Esophagus (tissue), 2 donors: Measurements from ENCODE around the gene GINS2. TPM values are rescaled to one million over a fixed set of nuclear protein-coding genes. Genes with fewer than 3 reads are reported as not detected.

ENCODE experiments used
- H3K27ac ChIP-seq, 2 donors: one replicate each; pipeline ENCODE4 v1.5.1; 2013; ENCODE audit warnings: low read depth in 2 of 2, mild to moderate bottlenecking in 2 of 2, inconsistent platforms in 1 of 2, low read length in 1 of 2, moderate library complexity in 1 of 2
- H3K27me3 ChIP-seq, 2 donors: one replicate each; pipeline ENCODE4 v1.6.1; 2013; ENCODE audit warnings: low read length in 2 of 2, control low read depth in 1 of 2, mild to moderate bottlenecking in 1 of 2; ENCODE audit not compliant: insufficient read depth in 2 of 2, control insufficient read depth in 1 of 2
- H3K36me3 ChIP-seq, 2 donors: one replicate each; pipeline ENCODE4 v1.6.1; 2013; ENCODE audit warnings: low read length in 1 of 2; ENCODE audit not compliant: control insufficient read depth in 2 of 2, insufficient read depth in 2 of 2
- H3K4me1 ChIP-seq, 2 donors: one replicate each; pipeline ENCODE4 v1.6.1; 2013; ENCODE audit warnings: low read length in 1 of 2; ENCODE audit not compliant: control insufficient read depth in 2 of 2, insufficient read depth in 2 of 2
- H3K4me3 ChIP-seq, 2 donors: one replicate each; pipeline ENCODE4 v1.5.1; 2013; ENCODE audit warnings: low read length in 2 of 2, mild to moderate bottlenecking in 2 of 2, low read depth in 1 of 2, moderate library complexity in 1 of 2
- H3K9me3 ChIP-seq, 2 donors: one replicate each; pipeline ENCODE4 v1.6.1; 2013; ENCODE audit warnings: mild to moderate bottlenecking in 2 of 2, low read depth in 1 of 2, low read length in 1 of 2, moderate library complexity in 1 of 2; ENCODE audit not compliant: control insufficient read depth in 2 of 2, insufficient read depth in 1 of 2
- WGBS, 2 donors: extraction: QIAGEN DNeasy Blood & Tissue Kit; methylation state at CpG; one replicate each; pipeline ENCODE4 v1.1.7; 2013; 5-methylcytosine and 5-hydroxymethylcytosine counted together
- polyA plus RNA-seq, 2 donors: library from polyadenylated mRNA; stranded (reverse); fragments of 200-250 nt; gene quantifications; one replicate each; pipeline ENCODE4 v1.2.3, GENCODE V29; 2013
- donor health status: healthy with polysubstance abuse.
- donor health status: Bipolar disorder and iron deficiency.

The GINS2 gene
- polyA plus RNA-seq, 2 donors = 3.2 to 6.6 TPM

DNA sequence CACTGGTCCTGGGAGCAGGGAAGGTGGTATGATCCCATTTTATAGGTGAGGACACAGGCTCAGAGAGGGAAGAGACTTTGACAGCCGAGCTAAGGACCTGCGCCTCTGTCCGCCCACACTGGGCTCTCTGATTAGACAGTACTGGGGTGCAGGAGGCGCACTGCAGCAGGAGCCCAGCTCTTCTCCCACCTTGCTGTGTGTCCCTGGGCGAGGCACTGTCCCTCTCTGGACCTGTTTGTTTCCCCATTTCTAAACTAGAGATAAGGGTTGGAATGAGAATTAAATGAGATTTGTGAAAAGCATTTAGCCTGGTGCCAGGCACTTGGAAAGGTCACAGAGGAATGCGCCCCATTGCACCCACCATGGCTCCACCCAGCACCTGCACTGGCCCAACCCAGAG, 19.6 kb upstream of the GINS2 start:
- Histone ChIP-seq H3K4me1 (no peaks in the 10 kb centered on the region), H3K27ac (no peak overlapping the region), H3K27me3 (no peaks in the 10 kb centered on the region), H3K9me3 (peaks cover 0 to 7% of the 10 kb centered on the region in 2 donors), H3K36me3 (no peaks in the 10 kb centered on the region), H3K4me3 (no peak overlapping the region)
- 90 to 91% methylated on average over 6 of the region's 6 CpGs for WGBS, 2 donors

DNA sequence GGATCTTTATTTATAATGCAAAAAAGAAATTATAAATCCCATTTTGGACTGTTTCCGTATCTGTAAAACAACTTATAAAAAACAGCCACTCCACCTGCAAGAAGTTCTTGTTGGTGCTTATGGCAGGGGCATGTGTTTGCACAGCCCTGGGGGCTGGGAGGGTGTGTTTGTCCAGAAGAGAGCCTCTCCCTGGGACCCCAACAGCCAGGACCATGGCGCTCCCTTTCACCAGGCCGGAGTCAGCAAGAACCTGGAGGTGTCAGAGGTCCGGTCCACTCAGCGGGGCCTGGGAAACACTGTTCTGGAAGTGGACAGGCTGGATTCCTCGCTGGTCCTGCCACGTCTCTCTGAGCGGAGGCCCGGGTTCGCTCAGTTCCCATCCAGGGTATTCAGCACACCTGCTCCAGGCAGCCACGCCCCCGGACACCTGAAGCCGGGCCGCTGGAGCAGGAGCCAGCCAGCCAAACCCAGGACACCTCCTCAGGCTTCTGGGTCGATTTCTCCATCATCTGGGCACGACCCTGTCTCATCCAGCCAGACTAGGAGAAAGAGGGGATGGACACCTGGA, 18.9 kb upstream of the GINS2 start:
- H3K4me1 ChIP-seq = no peaks in the 10 kb centered on the region
- peaks cover 0 to 7% of the 10 kb centered on the region in 2 donors for H3K9me3 ChIP-seq
- no peaks in the 10 kb centered on the region for H3K27me3 ChIP-seq
- no peak overlapping the region for H3K27ac ChIP-seq
- no peaks in the 10 kb centered on the region for H3K36me3 ChIP-seq
- 50 to 60% methylated on average over 15 to 16 of the region's 16 CpGs for WGBS, 2 donors
- H3K4me3 ChIP-seq = no peak overlapping the region

DNA sequence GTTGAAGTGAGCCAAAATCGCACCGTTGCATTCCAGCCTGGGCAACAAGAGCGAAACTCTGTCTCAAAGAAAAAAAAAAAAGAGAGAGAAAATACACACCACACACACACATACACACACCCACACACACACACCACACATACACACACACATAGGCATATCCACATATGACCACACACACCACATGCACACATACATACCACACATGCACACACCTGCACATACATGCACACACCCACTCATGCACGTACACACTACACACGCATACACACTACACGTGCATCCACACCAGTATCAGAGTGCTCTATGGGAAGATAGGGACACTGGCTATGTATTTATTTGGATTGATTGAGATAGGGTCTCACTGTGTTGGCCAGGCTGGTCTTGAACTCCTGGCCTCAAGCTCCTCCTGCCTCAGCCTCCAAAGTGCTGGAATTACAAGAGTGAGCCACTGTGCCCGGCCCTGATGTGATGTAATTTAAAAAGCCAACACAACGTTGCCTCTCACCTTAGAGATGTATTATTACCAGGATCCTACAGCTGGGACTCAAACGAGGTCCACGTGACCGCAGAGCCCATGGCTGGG, 17.8 kb upstream of the GINS2 start:
- 91 to 94% methylated on average over 11 of the region's 11 CpGs for WGBS, 2 donors
- Histone ChIP-seq H3K9me3 (peaks cover 0 to 3% of the 10 kb centered on the region in 2 donors), H3K36me3 (no peaks in the 10 kb centered on the region), H3K4me1 (no peaks in the 10 kb centered on the region), H3K4me3 (no peak overlapping the region), H3K27ac (no peak overlapping the region), H3K27me3 (no peaks in the 10 kb centered on the region)

DNA sequence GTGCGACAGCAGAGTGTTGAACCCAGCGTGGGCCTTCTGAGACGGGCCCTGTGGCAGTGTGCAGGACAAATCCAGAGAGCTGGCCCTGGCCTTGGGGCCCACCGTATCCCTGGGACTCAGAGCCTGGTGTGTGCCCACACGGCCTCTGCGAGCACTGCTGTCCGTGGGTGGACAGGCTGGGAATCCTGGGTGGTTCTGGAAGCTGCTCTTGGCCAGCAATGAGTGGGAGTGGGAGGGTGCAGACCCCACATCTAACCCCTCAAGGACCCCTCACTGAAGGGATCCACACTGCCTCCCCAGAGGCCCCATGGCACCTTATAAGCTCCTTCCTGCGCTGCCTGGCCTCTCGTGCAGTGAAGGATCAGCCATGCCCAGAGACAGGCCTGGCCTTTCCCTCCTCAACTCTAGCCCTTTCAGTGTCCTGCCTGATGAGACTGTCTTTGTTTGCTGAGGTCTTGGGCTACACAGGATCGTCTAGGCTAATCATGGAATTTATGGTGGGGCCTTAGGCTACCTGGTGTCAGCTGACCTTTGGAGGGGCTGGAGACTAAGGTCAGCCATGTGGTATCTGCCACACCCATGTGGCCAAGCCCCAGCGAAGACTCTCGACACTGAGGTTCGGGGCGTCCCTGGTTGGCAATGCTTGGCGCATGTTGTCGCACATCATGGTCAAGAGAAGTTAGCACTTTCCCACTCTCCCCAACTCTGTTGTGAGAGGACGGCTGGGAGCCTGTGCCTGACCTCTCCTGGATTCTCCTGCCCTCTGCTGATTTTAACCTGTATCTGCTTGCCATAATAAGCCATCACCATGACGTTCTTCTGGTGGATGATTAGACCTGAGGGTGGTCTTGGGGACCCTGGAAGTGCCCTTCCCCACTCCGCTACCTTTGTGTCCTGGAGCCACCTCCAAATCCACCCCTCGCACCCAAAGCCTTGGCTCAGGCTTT, 16.4 kb upstream of the GINS2 start:
- Histone ChIP-seq H3K9me3 (peaks cover 0 to 4% of the 10 kb centered on the region in 2 donors), H3K4me1 (no peaks in the 10 kb centered on the region), H3K4me3 (no peak overlapping the region), H3K27me3 (no peaks in the 10 kb centered on the region), H3K36me3 (no peaks in the 10 kb centered on the region), H3K27ac (no peak overlapping the region)
- 89 to 92% methylated on average over 20 of the region's 20 CpGs for WGBS, 2 donors

DNA sequence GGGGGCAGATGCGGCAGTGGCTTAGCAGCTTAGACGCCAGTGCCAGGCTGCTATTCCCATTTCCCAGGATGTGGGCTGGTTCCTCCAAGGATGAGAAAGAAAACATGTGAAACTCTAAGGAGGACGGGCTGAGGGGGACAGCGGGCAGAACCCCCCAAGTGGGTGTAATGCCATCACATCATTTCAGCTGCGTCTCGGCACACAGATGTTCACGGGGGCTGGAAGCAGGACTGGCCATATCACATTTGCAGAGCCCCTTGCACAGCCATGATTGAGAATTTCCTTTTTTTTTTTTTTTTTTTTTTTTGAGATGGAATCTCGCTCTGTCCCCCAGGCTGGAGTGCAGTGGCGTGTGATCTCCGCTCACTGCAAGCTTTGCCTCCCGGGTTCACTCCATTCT, 15.3 kb upstream of the GINS2 start:
- H3K27me3 ChIP-seq = no peaks in the 10 kb centered on the region
- no peaks in the 10 kb centered on the region for H3K36me3 ChIP-seq
- no peak overlapping the region for H3K27ac ChIP-seq
- WGBS, 2 donors = 93 to 94% methylated on average over 11 of the region's 11 CpGs
- H3K4me3 ChIP-seq = no peak overlapping the region
- no peaks in the 10 kb centered on the region for H3K4me1 ChIP-seq
- H3K9me3 ChIP-seq = peaks cover 0 to 4% of the 10 kb centered on the region in 2 donors

DNA sequence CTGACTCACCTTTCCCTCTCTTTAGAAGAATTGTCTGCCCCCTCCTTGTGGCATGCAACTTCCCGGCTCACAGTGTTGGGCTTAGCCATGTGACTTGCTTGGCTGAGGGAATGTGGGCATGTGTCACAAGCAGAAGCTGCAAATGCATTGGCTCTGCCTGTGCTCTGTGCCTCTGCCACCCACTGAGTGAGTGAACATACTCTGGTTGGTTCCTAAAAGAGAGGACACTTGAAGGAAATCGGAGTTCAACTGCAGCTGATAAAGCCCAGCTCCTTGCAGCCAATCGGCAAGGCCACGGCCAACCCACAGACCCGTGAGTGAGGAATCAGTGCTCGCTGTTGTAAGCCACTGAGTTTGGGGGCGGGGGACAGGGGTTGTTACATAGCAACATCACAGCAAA, 10.9 kb upstream of the GINS2 start:
- H3K27ac ChIP-seq = no peak overlapping the region
- 57 to 61% methylated on average over 7 of the region's 7 CpGs for WGBS, 2 donors
- H3K27me3 ChIP-seq = no peaks in the 10 kb centered on the region
- H3K36me3 ChIP-seq = no peaks in the 10 kb centered on the region
- peaks cover 0 to 2% of the 10 kb centered on the region in 2 donors for H3K9me3 ChIP-seq
- H3K4me3 ChIP-seq = no peak overlapping the region
- peaks cover 0 to 5% of the 10 kb centered on the region in 2 donors for H3K4me1 ChIP-seq

DNA sequence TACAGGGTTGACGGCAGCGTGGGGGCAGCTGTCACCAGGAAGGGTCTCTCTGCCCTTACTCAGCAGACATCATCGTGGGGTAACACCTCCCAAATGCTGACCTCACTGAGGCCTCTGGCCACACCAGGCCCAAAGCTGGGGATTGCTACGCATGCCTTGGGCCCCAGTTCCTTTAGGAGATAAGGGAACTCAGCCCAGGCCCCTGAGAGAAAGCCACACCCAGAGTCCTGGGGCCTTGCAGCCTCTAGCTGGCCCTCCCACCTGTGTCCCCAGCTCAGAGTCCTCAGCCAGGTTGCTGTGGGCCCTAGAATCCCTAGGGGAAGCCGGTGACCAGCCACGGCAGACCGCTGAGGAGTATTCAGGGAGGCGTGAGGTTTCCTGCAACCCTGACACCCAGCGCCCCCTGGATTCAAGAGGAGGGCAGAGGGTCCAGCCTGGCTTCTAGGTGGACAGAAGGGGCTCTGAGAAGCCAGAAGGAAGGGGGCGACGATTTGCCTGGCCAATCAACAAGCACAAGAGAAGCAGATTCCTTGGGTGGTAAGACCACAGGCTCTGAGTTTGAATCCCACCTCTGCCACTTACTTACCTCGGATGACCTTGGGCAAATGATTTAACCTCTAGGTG, 10.3 kb upstream of the GINS2 start:
- H3K27ac ChIP-seq = no peak overlapping the region
- 79 to 82% methylated on average over 12 of the region's 12 CpGs for WGBS, 2 donors
- no peaks in the 10 kb centered on the region for H3K36me3 ChIP-seq
- H3K9me3 ChIP-seq = peaks cover 0 to 2% of the 10 kb centered on the region in 2 donors
- peaks cover 0 to 5% of the 10 kb centered on the region in 2 donors for H3K4me1 ChIP-seq
- H3K4me3 ChIP-seq = no peak overlapping the region
- H3K27me3 ChIP-seq = no peaks in the 10 kb centered on the region

DNA sequence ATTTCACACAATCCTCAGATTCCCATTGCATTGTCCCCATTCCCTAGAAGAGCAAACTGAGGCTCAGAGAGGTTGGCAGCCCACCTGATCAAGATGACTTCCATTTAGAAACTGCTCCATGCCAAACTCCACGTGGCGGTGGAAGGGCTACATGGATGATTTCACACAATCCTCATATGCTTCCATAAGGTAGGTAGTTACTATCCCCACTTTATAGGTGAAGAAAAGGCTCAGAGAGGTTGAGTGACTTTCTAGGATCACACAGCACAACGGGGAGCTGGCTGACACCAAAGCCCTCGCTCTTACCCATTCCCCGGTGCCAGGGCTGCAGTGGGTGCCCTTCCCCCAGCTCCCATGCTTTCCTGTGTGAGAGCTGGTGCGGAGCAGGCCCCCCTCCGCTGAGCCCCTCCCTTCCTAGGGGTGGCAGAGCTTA, 9.7 kb upstream of the GINS2 start:
- H3K36me3 ChIP-seq = no peaks in the 10 kb centered on the region
- 87 to 89% methylated on average over 7 of the region's 7 CpGs for WGBS, 2 donors

DNA sequence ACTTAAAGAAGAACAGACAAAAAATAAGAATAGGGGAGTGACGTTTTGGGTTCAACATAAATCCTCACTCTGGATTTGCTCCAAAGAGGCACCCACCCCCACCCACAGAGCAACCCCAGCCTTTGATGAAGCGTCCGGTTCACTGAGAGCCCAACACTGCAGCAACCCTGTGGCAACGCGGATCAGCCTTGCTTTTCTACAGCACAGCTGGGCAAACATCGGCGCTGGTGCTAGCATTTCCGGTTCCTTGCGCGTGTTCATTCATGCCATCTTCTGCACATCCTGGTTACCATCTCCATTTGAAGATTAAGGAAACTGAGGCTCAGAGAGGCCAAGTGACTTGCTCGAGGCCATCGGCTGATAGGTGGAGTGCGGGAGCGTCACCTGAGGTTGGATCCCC, 8.7 kb upstream of the GINS2 start:
- 45 to 49% methylated on average over 14 of the region's 14 CpGs for WGBS, 2 donors
- no peak overlapping the region for H3K4me3 ChIP-seq
- no peaks in the 10 kb centered on the region for H3K36me3 ChIP-seq
- H3K27me3 ChIP-seq = no peaks in the 10 kb centered on the region
- peaks cover 0 to 5% of the 10 kb centered on the region in 2 donors for H3K4me1 ChIP-seq
- H3K27ac ChIP-seq = no peak overlapping the region
- peaks cover 0 to 2% of the 10 kb centered on the region in 2 donors for H3K9me3 ChIP-seq

More for the DNA sequence above, 9.7 kb upstream of the GINS2 start:
- no peak overlapping the region for H3K27ac ChIP-seq
- H3K9me3 ChIP-seq = peaks cover 0 to 2% of the 10 kb centered on the region in 2 donors
- H3K27me3 ChIP-seq = no peaks in the 10 kb centered on the region
- peaks cover 0 to 5% of the 10 kb centered on the region in 2 donors for H3K4me1 ChIP-seq
- no peak overlapping the region for H3K4me3 ChIP-seq
